ENCODE results near the gene ACOT7.

Gene ACOT7

GRCh38 chr1:6262555-6263420, 130.8 kb downstream of the ACOT7 start:
- DNase-seq, result no peak

DNA sequence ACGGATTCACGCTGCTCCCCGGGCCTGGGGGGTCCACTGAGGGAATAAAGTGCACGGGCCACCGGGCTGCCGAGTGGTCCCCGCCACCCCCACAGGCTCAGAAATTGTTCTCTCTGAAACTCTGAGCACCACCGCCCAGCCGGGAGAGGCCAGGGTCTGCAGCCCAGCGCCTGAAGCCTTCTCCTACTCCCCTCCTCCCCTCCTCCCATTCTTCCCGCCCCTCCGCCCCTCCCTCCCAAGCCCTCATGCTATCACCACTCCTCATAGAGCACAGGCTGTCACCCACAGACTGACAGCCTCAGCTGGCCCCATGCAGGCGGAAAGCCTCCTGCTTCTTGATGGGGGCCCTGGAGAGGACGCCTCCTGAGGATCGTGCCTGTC, 132.0 kb downstream of the ACOT7 start:
- DNase-seq, result no peak

- peak; percentile 64 to 90 (median 80) for DNase-seq
Observed at GRCh38 chr1:6260961-6261614, 132.5 kb downstream of the ACOT7 start, which contains the start of gene GPR153. TSS of gene GPR153 (minus strand) at chr1:6261098. CDS start at chr1:6254905, 6,193 bp downstream.

- DNase-seq, result peak in 2 of 3 donors; percentile 9 to 46
Observed at GRCh38 chr1:6260433-6260934, 133.1 kb downstream of the ACOT7 start.

- DNase-seq, result peak; percentile 92 to 97 (median 97)
Observed at GRCh38 chr1:6259491-6260362, 133.8 kb downstream of the ACOT7 start.

GRCh38 chr1:6258675-6259074, 134.9 kb downstream of the ACOT7 start:
- DNase-seq, result peak in 2 of 3 donors; percentile 15 to 45

GRCh38 chr1:6257541-6258069, 136.0 kb downstream of the ACOT7 start:
- DNase-seq, result peak in 2 of 3 donors; percentile 48 to 60

DNA sequence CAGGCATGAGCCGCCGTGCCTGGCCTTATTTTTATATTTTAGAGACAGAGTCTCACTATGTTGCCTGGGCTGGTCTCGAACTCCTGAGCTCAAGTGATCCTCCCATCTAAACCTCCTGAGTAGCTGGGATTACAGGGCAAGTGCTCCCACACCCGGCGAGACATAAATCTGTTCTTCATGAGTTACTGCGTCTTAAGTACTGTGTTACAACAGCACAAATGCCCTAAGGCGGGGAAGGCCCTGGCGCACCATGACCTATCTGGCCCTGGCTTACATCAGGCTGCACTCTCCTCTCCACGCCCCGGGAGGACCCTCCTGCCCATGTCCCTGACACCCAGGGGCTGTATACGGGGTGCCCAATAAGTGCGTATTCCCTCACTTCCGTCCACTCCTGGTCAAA, 136.9 kb downstream of the ACOT7 start:
- DNase-seq, result no peak

- DNase-seq, result no peak
Observed at GRCh38 chr1:6254691-6255090, 138.9 kb downstream of the ACOT7 start.

DNA sequence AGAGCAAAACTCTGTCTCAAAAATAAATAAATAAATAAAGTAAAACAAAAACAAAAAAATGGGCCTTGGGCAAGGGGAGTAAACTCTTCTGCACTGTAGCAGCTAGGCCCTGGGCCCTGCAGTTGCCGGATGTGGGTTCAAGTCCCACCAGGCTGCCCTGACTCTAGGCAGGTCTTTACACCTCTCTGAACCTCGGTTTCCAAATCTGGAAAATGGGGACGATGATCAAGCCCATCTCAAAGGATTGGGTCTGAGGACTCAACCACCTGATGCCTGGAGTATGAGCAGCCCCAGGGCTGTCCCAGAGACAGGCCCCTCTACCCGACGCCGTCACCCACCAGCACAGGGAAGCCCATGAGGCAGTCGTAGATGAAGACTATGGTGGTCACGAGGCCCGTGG, 140.2 kb downstream of the ACOT7 start:
- no peak for DNase-seq

- no peak for DNase-seq
Observed at GRCh38 chr1:6252374-6252710, 141.2 kb downstream of the ACOT7 start.

DNA sequence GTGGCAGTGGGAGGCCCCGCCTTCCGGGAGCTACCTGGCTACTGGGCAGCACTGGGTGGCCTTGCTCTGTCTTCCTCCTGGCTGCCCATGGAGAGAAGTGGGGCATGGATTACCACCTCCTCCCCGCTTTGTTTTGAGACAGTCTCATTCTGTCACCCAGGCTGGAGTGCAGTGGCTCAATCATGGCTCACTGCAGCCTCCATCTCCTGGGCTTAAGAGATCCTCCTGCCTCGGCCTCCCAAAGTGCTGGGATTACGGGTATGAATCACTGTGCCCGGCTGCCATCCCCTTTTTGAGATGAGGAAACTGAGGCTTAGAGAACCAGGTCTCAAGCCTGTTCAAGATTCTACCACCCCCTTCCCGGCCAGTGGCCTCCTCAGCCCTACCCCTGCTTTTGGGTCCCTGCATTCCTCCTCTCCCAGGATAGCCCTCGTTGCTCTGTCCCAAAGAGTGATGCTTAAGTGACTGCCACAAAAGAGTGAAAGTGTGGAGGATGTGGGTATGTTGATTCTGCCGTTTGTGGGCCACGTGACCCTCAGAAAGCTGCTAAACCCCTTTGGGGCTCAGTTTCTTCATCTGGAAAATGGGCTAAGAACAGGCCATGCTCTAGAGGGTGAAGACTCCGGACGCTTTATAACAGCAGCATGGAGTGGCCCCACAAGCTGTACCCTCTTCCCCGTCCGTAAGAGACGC, 141.7 kb downstream of the ACOT7 start:
- DNase-seq, result no peak

DNA sequence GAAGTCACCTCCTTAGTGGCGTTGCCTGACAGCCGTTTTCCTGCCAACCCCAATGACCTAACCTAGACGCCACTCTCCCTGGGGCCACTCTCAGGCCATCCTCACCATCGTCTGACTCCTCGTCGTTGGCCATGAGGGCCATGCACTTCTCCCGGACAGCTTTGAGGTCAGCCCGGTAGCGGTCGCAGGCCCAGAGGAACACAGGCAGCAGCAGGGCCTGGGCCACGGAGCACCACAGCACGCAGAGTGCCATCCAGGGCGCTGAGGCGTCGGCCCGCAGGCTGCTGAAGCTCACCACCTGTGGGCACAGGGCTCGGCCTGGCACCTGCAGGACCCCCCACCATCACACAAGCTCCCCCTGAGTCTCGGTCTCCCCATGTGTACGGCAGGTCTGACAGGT, 142.3 kb downstream of the ACOT7 start:
- DNase-seq, result no peak

- peak in 2 of 3 donors; percentile 15 to 35 for DNase-seq
Observed at GRCh38 chr1:6249739-6250689, 143.6 kb downstream of the ACOT7 start.

DNA sequence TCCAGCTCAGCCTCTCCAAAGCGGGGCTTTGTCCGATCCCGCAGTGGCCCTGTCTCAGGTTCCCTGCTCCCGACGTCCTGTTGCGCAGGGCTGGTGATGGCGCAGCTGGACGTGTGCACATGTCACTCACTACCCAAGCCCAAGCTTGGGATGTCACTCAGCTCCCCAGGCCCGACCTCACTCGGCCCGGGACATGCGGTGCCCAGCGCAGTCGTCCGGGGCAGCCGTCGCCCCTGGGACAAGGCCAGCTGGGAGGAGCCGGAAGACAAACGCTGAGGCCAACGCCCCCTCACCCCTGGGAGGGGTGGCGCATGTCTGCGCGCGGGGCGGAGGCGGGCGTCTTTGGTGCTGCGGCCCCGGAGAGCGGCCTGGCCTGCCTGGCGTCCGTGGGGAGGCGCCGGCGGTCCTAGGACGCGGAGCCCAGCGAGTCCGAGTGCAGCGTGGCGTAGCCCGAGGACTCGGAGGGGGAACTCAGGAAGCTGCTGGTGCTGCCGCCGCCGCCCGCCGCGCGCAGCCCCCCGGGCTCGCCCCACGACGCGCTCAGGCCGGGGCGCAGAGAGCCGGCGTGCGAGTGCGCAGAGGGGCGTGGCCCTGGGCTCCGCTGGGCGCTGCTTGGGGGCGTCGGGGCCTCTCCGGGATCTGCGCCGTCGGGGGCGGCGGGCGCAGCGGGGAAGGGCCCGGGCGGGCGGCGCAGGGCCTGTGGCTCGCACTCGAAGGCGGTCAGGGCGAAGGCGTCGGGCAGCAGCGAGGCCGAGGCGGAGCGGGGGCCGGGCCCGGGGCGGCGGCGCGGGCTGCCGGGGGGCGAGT, 144.4 kb downstream of the ACOT7 start:
- peak; percentile 46 to 51 (median 51) for DNase-seq

GRCh38 chr1:6248161-6248776, 145.3 kb downstream of the ACOT7 start:
- no peak for DNase-seq

DNA sequence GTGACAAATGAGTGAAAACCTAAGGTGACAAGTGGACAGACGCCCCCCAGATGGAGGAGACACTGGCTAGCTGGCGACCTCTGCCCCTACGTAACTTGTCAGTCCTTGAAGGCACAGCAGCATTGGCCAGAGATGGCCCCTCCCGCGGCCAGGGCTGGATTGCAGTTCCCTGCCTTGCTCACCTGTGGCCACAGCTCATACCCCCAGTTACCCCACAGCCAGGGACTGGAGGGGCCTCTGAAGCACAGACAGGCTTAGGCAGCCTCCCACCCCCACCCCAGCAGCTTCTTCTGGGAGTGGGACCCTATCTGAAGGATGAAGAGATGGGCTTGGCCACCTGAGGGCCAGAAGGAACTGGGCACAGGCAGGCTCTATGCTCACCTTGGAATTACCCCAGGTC, 145.9 kb downstream of the ACOT7 start:
- DNase-seq, result no peak

DNA sequence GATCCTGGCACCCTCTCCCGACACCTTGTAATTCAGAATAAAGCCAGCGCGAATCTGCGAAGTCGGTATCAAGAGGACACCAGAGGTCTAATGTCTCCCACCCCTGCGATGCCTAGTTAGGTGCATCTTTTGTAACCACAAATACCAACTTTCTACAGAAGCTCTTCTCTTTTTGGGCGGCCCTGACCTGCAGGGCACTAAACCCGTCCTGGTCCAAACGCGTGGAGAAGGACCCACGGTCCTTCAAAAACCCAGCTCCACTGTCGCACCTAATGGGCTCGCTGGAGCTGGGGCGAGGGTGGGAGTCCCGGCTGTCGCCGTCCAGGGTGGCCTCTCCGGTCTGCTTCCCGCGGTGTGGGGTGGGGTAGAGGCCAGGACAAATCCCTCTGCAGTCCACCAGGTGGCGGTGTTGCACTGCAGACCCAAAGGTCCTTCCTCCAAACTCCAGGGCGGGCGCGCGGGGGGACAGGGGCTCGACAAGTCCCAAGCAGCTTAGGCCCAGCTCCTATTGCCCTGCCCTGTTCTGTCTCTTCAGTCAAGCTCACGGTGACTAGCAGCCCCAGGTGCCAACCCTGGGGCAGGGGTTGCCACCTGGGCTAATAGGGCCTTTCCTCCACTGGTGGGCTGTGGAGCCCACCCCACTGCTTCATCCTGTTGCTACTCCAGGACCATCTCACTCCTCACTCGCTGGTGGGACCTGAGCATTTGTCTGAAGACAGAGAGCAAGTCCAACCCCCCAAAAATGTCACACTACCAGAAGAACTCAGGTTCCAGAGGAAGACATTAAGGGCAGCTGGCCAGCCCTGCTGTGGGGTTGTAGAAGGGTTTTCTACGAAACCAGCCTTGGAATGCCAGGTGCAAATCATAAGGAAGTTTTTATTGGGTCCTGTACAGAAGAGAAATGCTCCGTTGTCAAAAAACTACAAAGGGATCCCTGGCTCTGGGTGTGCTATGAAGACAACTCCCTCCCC, 146.8 kb downstream of the ACOT7 start:
- DNase-seq, result peak; percentile 82 to 91 (median 85)

Measured in suppressor macrophage treated with lipopolysaccharide for 1 hour (primary cell).